Omental fat pad (tissue), 4 donors: ENCODE results near the gene SRGAP3. TPM values are rescaled to one million over a fixed set of nuclear protein-coding genes. Genes with fewer than 3 reads are reported as not detected.

Experiments used
- ATAC-seq: fragments of 150-250 bp; one replicate; pipeline ENCODE4 v1.9.1; 2016; ENCODE audit warnings: mild to moderate bottlenecking, moderate library complexity; ENCODE audit not compliant: low FRiP score
- DNase-seq: peaks from one replicate; pipeline ENCODE4 v3.0.0-alpha.2; 2019; ENCODE audit warnings: low spot score
- CTCF ChIP-seq, 3 donors: fragments of 450-650 bp; IDR thresholded peaks; one replicate each; pipeline ENCODE4 v1.5.1; 2016 to 2017; ENCODE audit warnings: antibody characterized with exemption in 3 of 3, mild to moderate bottlenecking in 3 of 3, moderate library complexity in 2 of 3
- total RNA-seq, 4 donors: library from RNA; depleted of rRNA; stranded (reverse); fragments of >200 nt; gene quantifications; one replicate each; pipeline ENCODE4 v1.1.0, GENCODE V29; 2016

Gene SRGAP3
- total RNA-seq, 4 donors from 2014 or later, result 3.0 to 5.3 (median 3.6) TPM

DNA sequence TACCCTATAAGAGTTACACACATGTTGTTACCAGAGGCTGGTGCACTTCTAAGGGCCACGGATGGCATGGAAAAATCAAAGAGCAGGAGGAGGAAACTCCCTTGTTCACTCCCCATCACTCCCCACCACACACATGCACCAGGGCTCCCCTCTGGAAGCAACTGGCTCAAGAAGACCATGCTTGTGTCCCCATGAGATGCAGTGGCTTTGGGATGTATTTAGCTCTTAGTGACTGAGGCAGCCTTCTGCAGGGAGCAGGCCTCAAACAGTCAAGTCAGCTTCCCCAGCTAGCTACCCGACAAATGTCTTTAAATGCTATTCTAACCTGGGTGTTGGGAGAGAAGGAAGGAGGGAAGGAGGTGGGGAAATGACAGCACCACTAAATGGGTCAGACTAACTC lies 253.2 kb downstream of the SRGAP3 start:
- DNase-seq (no peak), ATAC-seq (no peak)
- no peak for TF ChIP-seq CTCF (IDR thresholded peaks at IDR 0.05)

DNA sequence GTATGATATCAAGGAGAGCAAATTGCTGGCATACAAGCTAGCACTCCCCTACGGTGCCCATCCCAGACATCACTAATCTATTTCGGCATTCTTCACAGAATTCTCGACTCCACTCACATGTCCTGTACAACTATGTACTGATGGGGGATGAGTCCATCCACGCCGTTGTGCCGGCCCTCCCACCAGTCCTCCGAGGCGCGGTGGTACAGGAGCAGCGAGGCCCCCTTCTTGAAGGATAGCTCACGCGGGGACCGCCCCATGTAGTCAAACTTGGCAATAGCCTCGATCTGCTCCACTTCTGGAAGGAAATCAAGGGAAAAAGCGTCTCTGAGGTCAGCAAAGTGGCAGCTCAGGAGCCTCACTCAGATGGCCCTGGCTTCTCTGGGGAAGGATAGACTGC lies 255.2 kb downstream of the SRGAP3 start:
- TF ChIP-seq CTCF (IDR thresholded peaks at IDR 0.05), result no peak
- ATAC-seq, result no peak
- no peak for DNase-seq

DNA sequence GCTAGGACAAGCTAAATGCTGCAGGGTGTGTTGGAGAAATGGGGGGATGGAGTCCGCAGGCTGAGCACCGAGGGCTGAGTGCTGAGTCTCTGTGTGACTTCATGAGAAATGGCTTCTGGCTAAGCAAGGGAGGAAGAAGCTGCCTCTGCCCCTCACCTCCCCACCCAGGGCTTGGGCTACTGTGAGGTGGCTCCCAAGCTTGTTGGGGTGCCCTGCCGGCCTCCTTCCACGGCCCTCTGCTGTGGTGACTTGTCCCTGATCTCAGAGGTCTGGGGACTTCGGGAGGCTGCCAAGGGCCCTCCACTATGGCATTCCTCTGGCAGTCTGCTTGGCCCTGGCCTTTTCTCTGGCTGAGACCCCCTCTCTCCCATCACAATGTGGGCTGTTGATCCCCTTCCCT lies 256.1 kb downstream of the SRGAP3 start:
- no peak for TF ChIP-seq CTCF (IDR thresholded peaks at IDR 0.05)
- no peak for DNase-seq
- no peak for ATAC-seq

- TF ChIP-seq CTCF (IDR thresholded peaks at IDR 0.05), result no peak
These were observed 256.6 kb downstream of the SRGAP3 start for GRCh38 chr3:8992854-8993253.

DNA sequence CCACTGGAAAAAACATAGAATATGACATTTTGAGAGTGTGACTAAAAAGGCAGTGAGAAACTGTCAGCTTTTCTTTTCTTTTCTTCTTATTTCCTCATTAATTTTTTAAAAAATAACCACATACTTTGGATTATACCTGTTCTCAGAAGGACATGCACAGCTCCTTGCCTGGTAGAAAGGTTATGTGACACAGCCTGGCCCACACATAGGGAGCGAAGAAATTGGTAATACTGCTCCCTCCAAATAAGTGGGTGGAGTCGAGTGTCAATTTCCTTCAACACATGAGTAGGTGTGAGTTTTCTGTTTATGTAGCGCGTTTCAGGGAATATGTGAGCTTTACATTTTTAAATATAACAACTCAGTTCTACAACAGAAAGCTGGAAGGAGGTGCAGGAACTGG lies 257.2 kb downstream of the SRGAP3 start:
- ATAC-seq, result no peak
- DNase-seq, result no peak
- no peak for TF ChIP-seq CTCF (IDR thresholded peaks at IDR 0.05)

More at GRCh38 chr3:8992854-8993253, 256.6 kb downstream of the SRGAP3 start:
- ATAC-seq (no peak), DNase-seq (no peak)

DNA sequence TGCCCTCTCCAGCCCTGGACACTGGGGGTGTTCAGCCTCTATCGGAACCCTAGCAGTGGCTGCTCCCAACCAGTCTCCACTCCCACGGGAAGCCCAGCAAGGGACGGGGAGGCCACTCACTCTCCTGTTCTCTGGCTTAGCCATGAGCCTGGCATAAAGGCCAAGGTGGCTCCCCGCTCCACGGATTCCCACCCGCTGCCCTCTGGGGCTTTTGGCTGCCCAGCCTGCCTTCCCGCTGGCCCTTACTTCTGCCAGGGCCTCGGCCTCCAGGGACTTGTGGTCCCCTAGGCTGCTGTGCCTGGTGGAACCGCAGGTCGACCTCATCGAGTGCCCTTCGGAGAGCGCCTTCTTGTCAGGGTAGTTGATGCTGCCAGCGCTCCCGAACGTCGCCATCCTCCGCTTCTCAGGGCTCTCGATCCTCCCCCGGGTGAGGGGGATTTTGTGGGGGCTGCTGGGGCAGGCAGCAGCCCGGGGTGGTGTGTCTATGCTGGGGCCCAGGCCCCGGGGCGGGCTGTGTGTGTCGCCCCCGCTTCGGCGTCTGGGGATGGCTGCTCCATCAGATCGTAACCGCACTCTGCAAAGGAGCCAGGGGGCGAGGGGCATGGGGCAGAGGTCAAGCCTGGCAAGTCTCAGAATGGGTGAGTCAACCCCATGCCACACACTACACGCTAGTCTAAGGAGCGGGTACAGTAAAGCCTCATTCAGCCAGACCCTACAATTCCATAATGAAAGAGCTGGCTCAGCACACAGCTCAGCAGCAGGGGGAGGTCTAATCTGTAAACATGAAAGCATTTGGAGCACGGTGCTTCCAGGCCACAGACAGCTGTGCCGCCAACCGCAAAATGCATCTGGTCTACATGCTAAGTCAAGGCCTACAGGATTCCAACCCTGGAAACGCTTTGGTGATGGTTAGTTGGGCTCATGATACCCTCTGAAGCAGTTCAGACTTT lies 258.9 kb downstream of the SRGAP3 start:
- DNase-seq (no peak), ATAC-seq (no peak)
- TF ChIP-seq CTCF (IDR thresholded peaks at IDR 0.05), result no peak
